SK-N-SH (cell line): ENCODE results near the gene CAMK2B. TPM values are rescaled to one million over a fixed set of nuclear protein-coding genes. Genes with fewer than 3 reads are reported as not detected.

Source experiments
- CTCF ChIA-PET: fragments of 300-600, 350-600 bp; formaldehyde crosslinking; extraction: SDS; loops from one replicate; lab custom pipeline; 2021; lab: Yijun Ruan, JAX
- POLR2A ChIA-PET: fragments of 350-600 bp; sonication (Branson Sonifier 250); formaldehyde crosslinking; extraction: SDS; loops from one replicate; lab custom pipeline; 2020; ENCODE audit warnings: antibody characterized with exemption, inconsistent platforms; lab: Yijun Ruan, JAX
- DNase-seq: peaks from one replicate; pipeline ENCODE4 v3.0.0; 2012
- H2AFZ ChIP-seq: fragments of 200-600 bp; sonication (generic); 2 replicates; pipeline ENCODE4 v1.8.1; 2016; ENCODE audit warnings: antibody characterized with exemption, mild to moderate bottlenecking, low read depth
- H3F3A ChIP-seq: fragments of 200-600 bp; sonication (generic); replicated peaks from 2 replicates; pipeline ENCODE3; 2016; ENCODE audit warnings: antibody characterized with exemption, mild to moderate bottlenecking; ENCODE audit not compliant: insufficient read depth
- H3K27ac ChIP-seq, 2 experiments: fragments of 200-500 bp in 1 of 2; fragments of 200-600 bp in 1 of 2; sonication (Bioruptor generic) in 1 of 2; sonication (generic), shearing (Covaris generic) in 1 of 2; 2 replicates each; pipeline versions ENCODE4 v1.5.1 to v1.6.1; 2014 to 2016; ENCODE audit warnings: low read depth in 2 of 2, inconsistent platforms in 1 of 2, low read length in 1 of 2, mild to moderate bottlenecking in 1 of 2, mixed read lengths in 1 of 2
- H3K27me3 ChIP-seq: fragments of 200-600 bp; sonication (generic), shearing (Covaris generic); 2 replicates; pipeline ENCODE4 v1.6.1; 2016; ENCODE audit warnings: mixed run types; ENCODE audit not compliant: insufficient read depth
- H3K36me3 ChIP-seq, 2 experiments: fragments of 200-500 bp in 1 of 2; fragments of 200-600 bp in 1 of 2; sonication (Bioruptor generic) in 1 of 2; sonication (generic) in 1 of 2; replicated peaks in 1 of 2; 2 replicates each; pipeline versions ENCODE3 to v1.5.1; 2014 to 2016; ENCODE audit warnings: low read length in 1 of 2, mild to moderate bottlenecking in 1 of 2; ENCODE audit not compliant: insufficient read depth in 2 of 2, control insufficient read depth in 1 of 2
- H3K4me1 ChIP-seq, 2 experiments: fragments of 200-500 bp in 1 of 2; fragments of 200-600 bp in 1 of 2; sonication (Bioruptor generic) in 1 of 2; sonication (generic), shearing (Covaris generic) in 1 of 2; 2 replicates each; pipeline versions ENCODE4 v1.5.1 to v1.6.1; 2014 to 2016; ENCODE audit warnings: low read depth in 1 of 2, low read length in 1 of 2, mixed run types in 1 of 2; ENCODE audit not compliant: insufficient read depth in 2 of 2, control insufficient read depth in 1 of 2
- H3K4me2 ChIP-seq: fragments of 200-600 bp; sonication (generic), shearing (Covaris generic); 2 replicates; pipeline ENCODE4 v1.6.1; 2017; ENCODE audit warnings: mixed run types
- H3K4me3 ChIP-seq, 2 experiments: fragments of 200-500 bp in 1 of 2; fragments of 200-600 bp in 1 of 2; sonication (Bioruptor generic) in 1 of 2; sonication (generic), shearing (Covaris generic) in 1 of 2; 2 replicates each; pipeline versions ENCODE4 v1.5.1 to v1.8.1; 2014 to 2016; ENCODE audit warnings: low read depth in 2 of 2, inconsistent platforms in 1 of 2, low read length in 1 of 2, mild to moderate bottlenecking in 1 of 2, mixed read lengths in 1 of 2, moderate library complexity in 1 of 2
- H3K79me2 ChIP-seq: fragments of 200-600 bp; sonication (generic); 2 replicates; pipeline ENCODE4 v1.8.1; 2017; ENCODE audit warnings: mild to moderate bottlenecking; ENCODE audit not compliant: insufficient read depth
- H3K9ac ChIP-seq: fragments of 200-600 bp; sonication (generic); 2 replicates; pipeline ENCODE4 v1.6.1; 2017; ENCODE audit warnings: mixed run types
- H3K9me2 ChIP-seq: fragments of 200-600 bp; sonication (generic); 2 replicates; pipeline ENCODE4 v1.6.1; 2017; ENCODE audit warnings: mixed run types
- H3K9me3 ChIP-seq: fragments of 200-600 bp; sonication (generic); 2 replicates; pipeline ENCODE4 v1.6.1; 2017; ENCODE audit warnings: mixed run types, mild to moderate bottlenecking, moderate library complexity
- H4K20me1 ChIP-seq: fragments of 200-600 bp; sonication (generic); 2 replicates; pipeline ENCODE4 v1.6.1; 2017; ENCODE audit warnings: mild to moderate bottlenecking, mixed run types; ENCODE audit not compliant: insufficient read depth
- CHD2 ChIP-seq: fragments of 150-350 bp; IDR thresholded peaks from 2 replicates; pipeline ENCODE4 v1.6.1; 2018; ENCODE audit warnings: low read length; ENCODE audit not compliant: partially characterized antibody
- ELF1 ChIP-seq: IDR thresholded peaks from 2 replicates; pipeline ENCODE4 v1.4.0; 2012
- FOSL2 ChIP-seq: IDR thresholded peaks from 2 replicates; pipeline ENCODE4 v1.4.0; 2012; ENCODE audit warnings: low read depth, mild to moderate bottlenecking, moderate library complexity, borderline replicate concordance
- FOXJ3 ChIP-seq: sonication (generic); formaldehyde crosslinking; IDR thresholded peaks from 2 replicates; pipeline ENCODE4 v1.5.1; 2020; ENCODE audit warnings: mild to moderate bottlenecking, missing genetic modification reagents
- GATA2 ChIP-seq: sonication (generic); formaldehyde crosslinking; IDR thresholded peaks from 2 replicates; pipeline ENCODE4 v1.5.0; 2020; ENCODE audit warnings: mild to moderate bottlenecking, missing genetic modification reagents
- MEF2A ChIP-seq: IDR thresholded peaks from 2 replicates; pipeline ENCODE4 v1.4.0; 2012; ENCODE audit warnings: low read depth, borderline replicate concordance
- NFIC ChIP-seq: IDR thresholded peaks from 2 replicates; pipeline ENCODE4 v1.4.0; 2012; ENCODE audit warnings: borderline replicate concordance
- NRF1 ChIP-seq: IDR thresholded peaks from 2 replicates; pipeline ENCODE4 v1.6.1; 2012; ENCODE audit warnings: low read depth, mild to moderate bottlenecking, low read length
- PBX3 ChIP-seq: IDR thresholded peaks from 2 replicates; pipeline ENCODE4; 2012
- RCOR1 ChIP-seq: fragments of 150-350 bp; IDR thresholded peaks from 2 replicates; pipeline ENCODE4 v1.6.1; 2017; ENCODE audit warnings: antibody characterized with exemption, low read length
- REST ChIP-seq: IDR thresholded peaks from 2 replicates; pipeline ENCODE4 v1.6.1; 2012; ENCODE audit warnings: mild to moderate bottlenecking, low read depth, low read length, moderate library complexity
- SIN3A ChIP-seq: IDR thresholded peaks from 2 replicates; pipeline ENCODE4 v1.6.1; 2012; ENCODE audit warnings: low read depth, mild to moderate bottlenecking, low read length, moderate library complexity, borderline replicate concordance
- TAF1 ChIP-seq: IDR thresholded peaks from 2 replicates; pipeline ENCODE4 v1.6.1; 2012; ENCODE audit warnings: low read depth, mild to moderate bottlenecking, low read length, moderate library complexity, borderline replicate concordance
- TCF12 ChIP-seq: IDR thresholded peaks from 2 replicates; pipeline ENCODE4 v1.4.0; 2012
- TEAD4 ChIP-seq: IDR thresholded peaks from 2 replicates; pipeline ENCODE4 v1.4.0; 2012; ENCODE audit warnings: mild to moderate bottlenecking, borderline replicate concordance; ENCODE audit not compliant: insufficient read depth
- USF2 ChIP-seq: fragments of 150-350 bp; IDR thresholded peaks from 2 replicates; pipeline ENCODE4 v1.6.1; 2017; ENCODE audit warnings: antibody characterized with exemption, low read length, low read depth, borderline replicate concordance
- WGBS: methylation state at CpG from one replicate; pipeline ENCODE4 v1.1.6; 2017; ENCODE audit warnings: low lambda C conversion rate; 5-methylcytosine and 5-hydroxymethylcytosine counted together
- polyA plus RNA-seq, 3 experiments: library from polyadenylated mRNA; depleted of rRNA; stranded (reverse); fragments of >200 nt; gene quantifications; 2 replicates each; pipeline ENCODE4 v1.2.3, GENCODE V29; 2012

Gene CAMK2B
- polyA plus RNA-seq, 1 of the 3 experiments (the other 2 are of a cell fraction), result 0.20 TPM

GRCh38 chr7:44262031-44262430 is 63.4 kb downstream of the CAMK2B start:
- H4K20me1 ChIP-seq, result no peaks in the 10 kb centered on the region
- ChIA-PET POLR2A (no interaction called here), CTCF (interaction anchor here (0.9 to 2.9 kb wide), 2 partner anchors 17 to 21 kb away, joined by 3 to 17 read pairs; no protein-coding TSS in a partner anchor)
- peaks cover 25 to 57% of the 10 kb centered on the region in 2 experiments for H3K4me1 ChIP-seq
- H3K9ac ChIP-seq, result no peak overlapping the region
- H3K27me3 ChIP-seq, result peaks cover 38% of the 10 kb centered on the region; the same call in 1 of the 2 replicates
- no peaks in the 10 kb centered on the region for H3K79me2 ChIP-seq
- no peak for TF ChIP-seq PBX3
- no peak for TF ChIP-seq TAF1
- no peak for TF ChIP-seq RCOR1
- TF ChIP-seq SIN3A, result no peak
- TF ChIP-seq FOSL2, result no peak
- TF ChIP-seq USF2, result no peak
- no peak for TF ChIP-seq NRF1
- TF ChIP-seq CHD2, result no peak
- no peak for TF ChIP-seq GATA2 (CRISPR knock-in tag)
- TF ChIP-seq FOXJ3 (CRISPR knock-in tag), result no peak
- no peak for TF ChIP-seq NFIC
- TF ChIP-seq TEAD4, result no peak
- TF ChIP-seq TCF12, result no peak
- TF ChIP-seq MEF2A, result no peak
- TF ChIP-seq REST, result no peak
- TF ChIP-seq ELF1, result no peak
- no peak for DNase-seq
- peaks cover 10% of the 10 kb centered on the region for H3F3A ChIP-seq
- no peak overlapping the region for H3K4me2 ChIP-seq
- no peaks in the 10 kb centered on the region for H3K36me3 ChIP-seq
- H3K9me2 ChIP-seq, result no peaks in the 10 kb centered on the region
- H2AFZ ChIP-seq, result no peak overlapping the region
- H3K4me3 ChIP-seq, result no peak overlapping the region
- H3K9me3 ChIP-seq, result no peaks in the 10 kb centered on the region
- H3K27ac ChIP-seq, result no peak overlapping the region
- 95% methylated on average over 8 of the region's 9 CpGs for WGBS
